HepG2 (cell line): ENCODE data around the gene MXRA8. TPM values are rescaled to one million over a fixed set of nuclear protein-coding genes. Genes with fewer than 3 reads are reported as not detected.

Experiments used
- HMG20B ChIP-seq: conservative IDR thresholded peaks from 2 replicates; pipeline ENCODE4 v1.6.1; 2016; ENCODE audit warnings: missing genetic modification reagents, missing compliant biosample characterization
- MTA1 ChIP-seq: sonication (generic); formaldehyde crosslinking; IDR thresholded peaks from 2 replicates; pipeline ENCODE4 v1.4.0; 2020; ENCODE audit warnings: missing genetic modification reagents, mild to moderate bottlenecking, borderline replicate concordance
- NCOR1 ChIP-seq: fragments of 200-600 bp; sonication (generic); IDR thresholded peaks from 2 replicates; pipeline ENCODE4 v1.7.0; 2017; ENCODE audit warnings: antibody characterized with exemption, low read length, borderline replicate concordance
- REST ChIP-seq, 2 experiments: IDR thresholded peaks; 2 replicates each; pipeline ENCODE4 v1.6.1; 2011 to 2012; ENCODE audit warnings: low read length in 2 of 2, borderline replicate concordance in 1 of 2, low read depth in 1 of 2, mild to moderate bottlenecking in 1 of 2, moderate library complexity in 1 of 2
- SIN3A ChIP-seq: IDR thresholded peaks from 2 replicates; pipeline ENCODE4 v1.6.1; 2011; ENCODE audit warnings: low read depth, mild to moderate bottlenecking, control low read depth, low read length, borderline replicate concordance
- TSC22D2 ChIP-seq: sonication (generic); formaldehyde crosslinking; IDR thresholded peaks from 2 replicates; pipeline ENCODE4 v1.5.1; 2020; ENCODE audit warnings: missing genetic modification reagents, mild to moderate bottlenecking, borderline replicate concordance
- ZBTB40 ChIP-seq, 2 experiments: fragments of 450-650 bp in 1 of 2; sonication (generic) in 1 of 2; formaldehyde crosslinking in 1 of 2; IDR thresholded peaks; 2 replicates each; pipeline versions ENCODE4 v1.6.1 to v1.8.0; 2016 to 2022; ENCODE audit warnings: antibody characterized with exemption in 1 of 2, mild to moderate bottlenecking in 1 of 2, missing genetic modification reagents in 1 of 2
- ZNF782 ChIP-seq: sonication (generic); formaldehyde crosslinking; IDR thresholded peaks from 2 replicates; pipeline ENCODE4 v1.4.0; 2020; ENCODE audit warnings: missing genetic modification reagents, mild to moderate bottlenecking, borderline replicate concordance
- polyA plus RNA-seq, 8 experiments: library from polyadenylated mRNA; depleted of rRNA in 3 of 8; stranded (reverse) in 7 of 8; unstranded in 1 of 8; fragments of >200 nt; fragmentation: Illumina TruSeq in 4 of 8; extraction: Trizol in 4 of 8; gene quantifications; 2 replicates each; pipeline versions ENCODE4 v1.2.1 to v1.2.3, GENCODE V29; 2011 to 2016; ENCODE audit warnings: low read depth in 4 of 8, missing spikeins in 1 of 8, mixed read lengths in 1 of 8; ENCODE audit not compliant: insufficient read depth in 1 of 8
- total RNA-seq, 5 experiments: library from RNA; depleted of rRNA; stranded (reverse); fragments of >200 nt; fragmentation: Illumina TruSeq; extraction: Trizol; gene quantifications; 2 replicates each; pipeline ENCODE4 v1.2.3, GENCODE V29; 2016; ENCODE audit warnings: low read depth in 1 of 5
- TF ChIP-seq, protein P1 (sequence below): IDR thresholded peaks from 2 replicates; pipeline ENCODE4 v1.6.1; 2016; ENCODE audit warnings: low read depth, control low read depth
- TF ChIP-seq, protein P2 (sequence below): sonication (generic); formaldehyde crosslinking; IDR thresholded peaks from 2 replicates; pipeline ENCODE4 v1.8.0; 2022; ENCODE audit warnings: missing genetic modification reagents, low read depth, mild to moderate bottlenecking, borderline replicate concordance

Gene MXRA8
- total and polyA plus RNA-seq, 2 of the 13 experiments (the other 11 are each of a cell fraction or from before 2014, with no cell fraction given), result 19.8 to 44.8 TPM

- no peak for TF ChIP-seq TSC22D2 (CRISPR knock-in tag)
- TF ChIP-seq HMG20B, result no peak
- TF ChIP-seq, protein P1, sequence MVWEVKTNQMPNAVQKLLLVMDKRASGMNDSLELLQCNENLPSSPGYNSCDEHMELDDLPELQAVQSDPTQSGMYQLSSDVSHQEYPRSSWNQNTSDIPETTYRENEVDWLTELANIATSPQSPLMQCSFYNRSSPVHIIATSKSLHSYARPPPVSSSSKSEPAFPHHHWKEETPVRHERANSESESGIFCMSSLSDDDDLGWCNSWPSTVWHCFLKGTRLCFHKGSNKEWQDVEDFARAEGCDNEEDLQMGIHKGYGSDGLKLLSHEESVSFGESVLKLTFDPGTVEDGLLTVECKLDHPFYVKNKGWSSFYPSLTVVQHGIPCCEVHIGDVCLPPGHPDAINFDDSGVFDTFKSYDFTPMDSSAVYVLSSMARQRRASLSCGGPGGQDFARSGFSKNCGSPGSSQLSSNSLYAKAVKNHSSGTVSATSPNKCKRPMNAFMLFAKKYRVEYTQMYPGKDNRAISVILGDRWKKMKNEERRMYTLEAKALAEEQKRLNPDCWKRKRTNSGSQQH (CRISPR knock-in tag), result no peak
- no peak for TF ChIP-seq REST (IDR thresholded peaks at IDR 0.05; ENCODE audit: borderline replicate concordance in 1 of 2, low read depth in 1 of 2, low read length in 2 of 2)
- TF ChIP-seq SIN3A, result no peak
- peak; percentile 43; the same call in 1 of the 2 replicates for TF ChIP-seq NCOR1
- TF ChIP-seq ZBTB40 (IDR thresholded peaks at IDR 0.05), result no peak
- TF ChIP-seq ZBTB40 (CRISPR knock-in tag; IDR thresholded peaks at IDR 0.05), result no peak
- no peak for TF ChIP-seq ZNF782 (CRISPR knock-in tag)
- TF ChIP-seq MTA1 (CRISPR knock-in tag), result peak; percentile 81; the same call in 1 of the 2 replicates
- TF ChIP-seq, protein P2, sequence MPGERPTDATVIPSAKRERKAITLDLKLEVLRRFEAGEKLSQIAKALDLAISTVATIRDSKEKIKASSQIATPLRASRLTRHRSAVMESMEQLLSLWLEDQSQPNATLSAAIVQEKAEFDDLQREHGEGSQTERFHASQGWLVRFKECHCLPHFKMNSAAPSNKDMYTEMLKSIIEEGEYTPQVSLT (CRISPR knock-in tag), result no peak
Measured at GRCh38 chr1:1306661-1307260, 51.6 kb downstream of the MXRA8 start (continued).
